NCI-H2029 treated with DMSO at 0.1 percent for 48 hours (cell line): ENCODE results near the gene CYP26C1.

ENCODE experiments used
- DNase-seq: peaks from one replicate; lab custom pipeline; 2025; lab: John Stamatoyannopoulos, UW

The CYP26C1 gene

GRCh38 chr10:93059975-93060886 lies at the start of gene CYP26C1:
Gene CYP26C1, plus strand, starts transcription at chr10:93060798. Its CDS starts 466 bp downstream, at chr10:93061264.
- DNase-seq = no peak

- DNase-seq = no peak
Measured at GRCh38 chr10:93015722-93016121, 44.9 kb upstream of the CYP26C1 start.

GRCh38 chr10:93023013-93023650 lies 37.5 kb upstream of the CYP26C1 start:
- no peak for DNase-seq

GRCh38 chr10:93026072-93026471 lies 34.5 kb upstream of the CYP26C1 start:
- DNase-seq = no peak

- DNase-seq = no peak
Measured at GRCh38 chr10:93027508-93027907, 33.1 kb upstream of the CYP26C1 start.

- no peak for DNase-seq
Measured at GRCh38 chr10:93028883-93029282, 31.7 kb upstream of the CYP26C1 start.

GRCh38 chr10:93030409-93030808 lies 30.2 kb upstream of the CYP26C1 start:
- no peak for DNase-seq

GRCh38 chr10:93032105-93032808 lies 28.3 kb upstream of the CYP26C1 start:
- DNase-seq = no peak

GRCh38 chr10:93032809-93033137 lies 27.8 kb upstream of the CYP26C1 start:
- DNase-seq = no peak

GRCh38 chr10:93034426-93034825 lies 26.2 kb upstream of the CYP26C1 start:
- no peak for DNase-seq

- no peak for DNase-seq
Measured at GRCh38 chr10:93039110-93039509, 21.5 kb upstream of the CYP26C1 start.

- no peak for DNase-seq
Measured at GRCh38 chr10:93039721-93040120, 20.9 kb upstream of the CYP26C1 start.

GRCh38 chr10:93054486-93054885 lies 6.1 kb upstream of the CYP26C1 start:
- no peak for DNase-seq

GRCh38 chr10:93058139-93058538 lies 2.5 kb upstream of the CYP26C1 start:
- DNase-seq = no peak

GRCh38 chr10:93060887-93061593 lies 442 bp downstream of the CYP26C1 start:
- DNase-seq = no peak

- DNase-seq = no peak
Measured at GRCh38 chr10:93061594-93062513, 1.3 kb downstream of the CYP26C1 start.

GRCh38 chr10:93062514-93063143 lies 2.0 kb downstream of the CYP26C1 start:
- DNase-seq = no peak

GRCh38 chr10:93063144-93063976 lies 2.8 kb downstream of the CYP26C1 start:
- no peak for DNase-seq

GRCh38 chr10:93063977-93064660 lies 3.5 kb downstream of the CYP26C1 start:
- DNase-seq = no peak
